OCI-LY1 (cell line): ENCODE data around the gene GLIS1.

Experiments
- CTCF ChIP-seq: fragments of 200-600 bp; sonication (generic), shearing (Covaris generic); IDR thresholded peaks from 2 replicates; pipeline ENCODE4 v1.5.1; 2017; ENCODE audit warnings: mild to moderate bottlenecking, antibody characterized with exemption, low read length, moderate library complexity, mixed read lengths
- EZH2 ChIP-seq: fragments of 200-600 bp; sonication (generic), shearing (Covaris generic); IDR thresholded peaks from 2 replicates; pipeline ENCODE4 v1.8.0; 2017; ENCODE audit warnings: borderline replicate concordance, mixed run types, mild to moderate bottlenecking, antibody characterized with exemption, low read length, moderate library complexity, mixed read lengths

DNA sequence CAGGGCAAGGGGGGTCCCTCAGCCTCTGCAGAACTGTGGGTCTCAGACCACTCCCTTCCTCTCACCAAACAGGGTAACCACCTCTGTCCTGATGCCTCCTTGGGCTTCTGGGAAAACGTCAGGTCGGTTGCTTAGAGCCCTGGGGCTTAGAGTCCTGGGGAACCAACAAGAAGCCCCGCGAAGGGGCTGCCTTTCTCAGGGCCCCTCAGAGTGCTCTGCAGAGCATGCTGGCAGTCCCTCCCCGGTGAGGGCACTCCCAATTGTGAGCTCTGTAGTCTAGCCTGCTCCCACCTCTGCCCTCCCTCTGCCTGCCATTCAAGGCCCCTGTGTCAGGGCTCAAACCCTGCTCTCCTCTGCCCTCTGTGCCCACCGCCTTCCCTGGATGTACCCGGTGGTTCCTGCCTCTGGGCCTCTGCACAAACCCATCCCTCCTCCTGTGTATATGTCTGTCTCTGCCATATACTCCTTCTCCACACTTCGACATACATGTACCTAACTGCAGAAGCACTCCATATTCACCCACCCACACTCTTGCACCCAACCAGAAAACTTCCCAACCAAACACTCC is 187.5 kb downstream of the GLIS1 start:
- TF ChIP-seq EZH2: no peak
- no peak for TF ChIP-seq CTCF
